CD4-positive, alpha-beta T cell treated with Interleukin-4 for 4 hours (primary cell): ENCODE measurements around the gene SERPINB8.

Experiments
- DNase-seq: peaks from one replicate; pipeline ENCODE4 v3.0.0-alpha.2; 2020

Gene SERPINB8

GRCh38 chr18:64019922-64020756, 50.3 kb downstream of the SERPINB8 start:
- no peak for DNase-seq

DNA sequence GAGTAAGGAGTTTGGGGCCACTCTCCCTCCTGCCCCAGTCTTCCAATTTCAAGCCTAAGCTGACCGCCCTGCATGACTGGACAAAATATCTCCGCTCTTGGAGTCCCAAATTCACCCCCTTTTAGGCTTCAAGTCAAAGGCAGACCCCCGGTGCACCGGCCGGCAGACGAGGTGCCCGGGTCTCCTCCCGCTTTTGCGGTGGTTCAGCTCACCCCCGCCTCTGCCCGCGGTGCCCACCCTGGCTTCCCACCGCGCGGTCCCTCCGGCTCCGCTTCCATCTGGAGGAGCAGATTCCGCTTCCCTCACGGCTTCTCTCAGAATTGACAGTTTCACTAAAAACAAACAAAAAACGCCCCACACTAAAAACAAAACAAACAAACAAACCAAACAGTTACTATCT, 56.5 kb downstream of the SERPINB8 start:
- DNase-seq = no peak

DNA sequence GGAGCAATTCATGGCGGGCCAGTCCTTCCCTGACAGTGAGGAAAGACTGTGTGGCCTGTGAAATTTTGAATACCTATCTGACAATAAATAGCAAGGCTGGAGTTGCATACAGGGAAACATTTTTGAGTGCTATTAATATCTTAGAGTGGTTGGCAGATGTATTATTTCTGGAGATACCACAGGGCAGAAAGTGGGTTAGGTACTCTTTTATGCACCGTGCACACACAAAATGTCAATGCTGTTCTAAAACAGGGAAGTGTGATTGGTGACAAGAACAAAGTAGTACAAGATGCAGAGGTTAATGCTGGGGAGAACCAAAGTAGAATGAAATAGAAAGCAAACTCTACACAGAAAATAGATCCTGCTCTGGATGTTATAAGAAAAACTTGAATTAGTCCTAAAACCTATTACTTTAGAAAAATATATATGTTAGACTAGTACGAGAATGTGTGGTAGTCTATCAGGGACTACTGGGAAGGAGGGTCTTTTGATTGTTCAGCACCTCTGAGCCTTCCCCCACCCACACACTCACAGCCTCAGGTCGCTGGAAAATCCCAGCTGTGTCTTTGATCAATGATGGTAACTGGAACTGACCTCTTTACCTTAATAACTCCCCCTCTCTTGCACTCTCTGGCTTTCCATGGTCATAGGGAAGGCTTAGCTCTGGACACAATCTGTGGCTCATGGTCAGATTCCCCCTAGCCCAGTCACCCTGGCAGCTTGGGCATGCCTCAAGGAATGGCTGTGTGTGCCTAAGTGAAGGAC, 58.2 kb downstream of the SERPINB8 start:
- no peak for DNase-seq

DNA sequence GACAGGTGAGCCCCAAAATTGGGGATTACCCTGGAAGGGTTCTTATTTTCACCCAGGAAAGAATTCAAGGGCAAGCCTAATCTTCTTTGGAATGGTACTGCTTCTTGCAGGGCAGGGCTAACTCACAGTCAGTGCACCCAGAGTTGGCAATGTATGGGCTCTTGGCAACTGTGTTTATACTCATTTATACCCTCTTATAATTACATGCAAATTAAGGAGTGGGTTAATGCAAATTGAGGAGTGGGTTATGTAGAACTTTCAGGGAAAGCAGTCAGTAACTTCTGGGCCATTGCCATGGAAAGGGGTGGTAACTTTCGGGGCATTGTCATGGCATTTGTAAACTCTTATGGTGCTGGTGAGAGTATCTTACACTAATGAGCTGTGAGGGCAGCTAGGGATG, 59.2 kb downstream of the SERPINB8 start:
- no peak for DNase-seq

- DNase-seq = no peak
These were observed 61.5 kb downstream of the SERPINB8 start for GRCh38 chr18:64031411-64031810.

- DNase-seq = no peak
These were observed 62.4 kb downstream of the SERPINB8 start for GRCh38 chr18:64032312-64032711.

DNA sequence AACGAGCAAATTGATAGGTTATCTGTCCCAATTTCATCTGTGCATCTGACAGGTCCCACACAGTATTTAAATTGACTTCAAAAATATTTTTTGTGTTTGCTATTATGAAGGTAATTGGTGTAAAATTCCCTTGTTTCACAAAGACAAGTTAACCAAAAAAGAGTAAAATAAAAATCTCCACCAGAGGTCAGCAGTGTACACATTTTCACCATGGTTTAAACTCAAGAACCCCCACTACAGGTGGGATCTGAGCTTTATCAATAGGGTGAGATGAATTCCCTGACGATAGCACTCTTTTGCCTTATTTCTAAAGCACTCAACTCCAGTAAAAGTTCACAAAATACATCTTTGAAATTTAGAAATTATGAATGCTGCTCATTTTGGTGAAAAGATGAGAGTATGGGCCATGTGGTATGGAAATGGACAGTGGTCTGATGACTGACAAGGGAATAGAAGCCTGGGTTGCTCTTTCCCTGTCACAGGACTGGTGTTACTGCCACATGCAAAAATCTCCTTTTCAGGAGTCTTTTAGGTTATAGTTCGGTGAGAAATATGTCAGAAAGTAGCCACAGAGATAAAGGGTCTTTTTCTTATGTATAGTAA, 68.0 kb downstream of the SERPINB8 start:
- DNase-seq = peak; percentile 22
